ENCODE measurements around the gene AFG1L. TPM values are rescaled to one million over a fixed set of nuclear protein-coding genes. Genes with fewer than 3 reads are reported as not detected.

The AFG1L gene
- total RNA-seq, 1 experiment from 2014 or later, result 8.2 TPM

DNA sequence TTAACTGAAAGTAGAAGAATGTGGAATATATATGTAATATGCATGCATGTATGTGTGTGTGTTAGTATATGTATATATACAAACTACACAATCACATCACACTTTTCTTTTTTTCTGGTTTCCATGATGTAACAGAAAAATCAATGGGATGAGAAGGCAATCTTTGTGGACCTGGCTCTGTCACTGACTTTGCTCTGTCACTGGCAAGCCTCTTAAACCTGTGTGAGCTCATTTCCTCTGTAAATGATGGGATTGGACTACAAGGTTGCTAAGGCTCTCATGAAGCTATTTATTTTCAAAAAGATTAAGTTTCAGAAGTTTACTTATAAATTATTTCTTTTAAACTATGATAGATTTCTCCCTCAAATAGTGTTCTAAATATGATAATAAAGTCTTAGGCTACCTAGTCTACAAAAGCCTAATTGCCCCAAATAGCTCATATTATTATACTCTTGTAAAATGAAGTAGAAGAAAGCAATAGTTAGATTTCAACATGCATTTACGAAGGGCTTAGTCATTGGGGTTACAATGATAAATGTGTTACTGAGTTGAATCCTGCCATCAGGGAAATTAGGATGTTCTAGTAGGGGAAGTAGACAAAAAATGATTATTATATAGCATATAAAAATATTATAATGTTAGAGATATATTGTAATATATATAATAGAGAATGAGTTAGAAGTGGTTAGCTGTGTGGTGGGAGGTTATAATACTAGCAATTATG lies 129.3 kb downstream of the AFG1L start:
- Mint-ChIP-seq H3K4me1 (ENCODE audit: insufficient read depth, unreplicated experiment) (no peaks in the 10 kb centered on the region), H3K9me3 (ENCODE audit: unreplicated experiment) (no peaks in the 10 kb centered on the region), H3K4me3 (ENCODE audit: unreplicated experiment) (no peak overlapping the region), H3K27ac (ENCODE audit: low read depth, unreplicated experiment) (no peak overlapping the region), H3K27me3 (ENCODE audit: insufficient read depth, unreplicated experiment) (no peaks in the 10 kb centered on the region), H3K36me3 (ENCODE audit: insufficient read depth, unreplicated experiment) (no peaks in the 10 kb centered on the region)
- CTCF ChIA-PET, result interaction anchor here (0.6 kb wide), 1 partner anchor 21 kb away, joined by 3 read pairs; no protein-coding TSS in a partner anchor
- DNase-seq (ENCODE audit: unreplicated experiment), result no peak
- POLR2A ChIA-PET, result interaction anchor here (0.7 kb wide), 1 partner anchor 260 kb away, joined by 3 read pairs; no protein-coding TSS in a partner anchor
- BruUV-seq (replicated peaks), result no TSS peak
- intact Hi-C loops (cut with micrococcal nuclease), result no loop called here
- TF ChIP-seq, protein P1, sequence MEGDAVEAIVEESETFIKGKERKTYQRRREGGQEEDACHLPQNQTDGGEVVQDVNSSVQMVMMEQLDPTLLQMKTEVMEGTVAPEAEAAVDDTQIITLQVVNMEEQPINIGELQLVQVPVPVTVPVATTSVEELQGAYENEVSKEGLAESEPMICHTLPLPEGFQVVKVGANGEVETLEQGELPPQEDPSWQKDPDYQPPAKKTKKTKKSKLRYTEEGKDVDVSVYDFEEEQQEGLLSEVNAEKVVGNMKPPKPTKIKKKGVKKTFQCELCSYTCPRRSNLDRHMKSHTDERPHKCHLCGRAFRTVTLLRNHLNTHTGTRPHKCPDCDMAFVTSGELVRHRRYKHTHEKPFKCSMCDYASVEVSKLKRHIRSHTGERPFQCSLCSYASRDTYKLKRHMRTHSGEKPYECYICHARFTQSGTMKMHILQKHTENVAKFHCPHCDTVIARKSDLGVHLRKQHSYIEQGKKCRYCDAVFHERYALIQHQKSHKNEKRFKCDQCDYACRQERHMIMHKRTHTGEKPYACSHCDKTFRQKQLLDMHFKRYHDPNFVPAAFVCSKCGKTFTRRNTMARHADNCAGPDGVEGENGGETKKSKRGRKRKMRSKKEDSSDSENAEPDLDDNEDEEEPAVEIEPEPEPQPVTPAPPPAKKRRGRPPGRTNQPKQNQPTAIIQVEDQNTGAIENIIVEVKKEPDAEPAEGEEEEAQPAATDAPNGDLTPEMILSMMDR (IDR thresholded peaks at IDR 0.05; ENCODE audit: unreplicated experiment), result no peak

DNA sequence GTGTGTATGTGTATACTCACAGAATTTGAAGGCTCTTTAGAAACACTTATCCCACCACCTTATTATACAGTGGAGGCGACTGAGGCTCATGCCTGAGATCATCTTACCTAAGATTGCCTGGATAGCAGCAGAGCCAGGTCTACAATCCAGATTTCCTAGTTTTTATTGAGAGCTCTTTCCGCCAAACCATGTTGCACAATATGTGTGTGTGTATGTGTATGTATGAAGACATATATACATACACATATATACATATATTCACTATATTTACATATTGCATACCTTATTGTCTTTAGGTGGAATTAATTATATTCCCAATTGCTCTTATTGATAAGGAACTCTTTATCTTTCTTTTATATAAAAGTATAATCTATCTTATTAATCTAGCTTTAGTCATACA lies 130.6 kb downstream of the AFG1L start:
- no peak for DNase-seq (ENCODE audit: unreplicated experiment)
- ChIA-PET POLR2A (interaction anchor here (0.6 kb wide), 1 partner anchor 577 kb away, joined by 3 read pairs; no protein-coding TSS in a partner anchor), CTCF (no interaction called here)
- BruUV-seq (replicated peaks), result no TSS peak
- H3K36me3 Mint-ChIP-seq (ENCODE audit: insufficient read depth, unreplicated experiment), result no peaks in the 10 kb centered on the region
- TF ChIP-seq, protein P1 (IDR thresholded peaks at IDR 0.05; ENCODE audit: unreplicated experiment), result no peak
- no peak overlapping the region for H3K4me3 Mint-ChIP-seq (ENCODE audit: unreplicated experiment)
- H3K9me3 Mint-ChIP-seq (ENCODE audit: unreplicated experiment), result no peaks in the 10 kb centered on the region
- no peaks in the 10 kb centered on the region for H3K4me1 Mint-ChIP-seq (ENCODE audit: insufficient read depth, unreplicated experiment)
- no peak overlapping the region for H3K27ac Mint-ChIP-seq (ENCODE audit: low read depth, unreplicated experiment)
- no peaks in the 10 kb centered on the region for H3K27me3 Mint-ChIP-seq (ENCODE audit: insufficient read depth, unreplicated experiment)
- intact Hi-C loops (cut with micrococcal nuclease), result no loop called here

DNA sequence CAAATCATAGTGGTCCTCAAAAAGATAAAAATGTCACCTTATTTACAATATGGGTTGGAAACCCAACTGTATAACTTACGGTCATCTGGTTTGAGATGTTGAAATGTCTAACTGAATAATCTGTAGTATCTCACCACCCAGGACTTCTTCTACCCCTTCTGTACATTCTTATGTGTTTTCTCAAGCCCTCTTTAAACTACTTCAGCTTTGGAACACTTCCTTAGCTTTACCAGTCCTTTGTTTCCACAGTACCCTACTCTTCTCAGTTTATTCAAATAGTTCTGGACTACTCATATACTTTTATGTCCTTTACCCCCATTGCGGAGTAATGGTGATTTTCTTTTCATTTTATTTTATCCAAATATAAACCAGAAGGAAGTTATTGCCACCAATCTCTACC lies 137.3 kb downstream of the AFG1L start:
- H3K4me3 Mint-ChIP-seq (ENCODE audit: unreplicated experiment), result no peak overlapping the region
- TF ChIP-seq, protein P1 (IDR thresholded peaks at IDR 0.05; ENCODE audit: unreplicated experiment), result no peak
- H3K27me3 Mint-ChIP-seq (ENCODE audit: insufficient read depth, unreplicated experiment), result no peaks in the 10 kb centered on the region
- ChIA-PET POLR2A (no interaction called here), CTCF (interaction anchor here (1.2 kb wide), 1 partner anchor 60 kb away, joined by 5 read pairs; no protein-coding TSS in a partner anchor)
- BruUV-seq (replicated peaks), result no TSS peak
- H3K27ac Mint-ChIP-seq (ENCODE audit: low read depth, unreplicated experiment), result no peak overlapping the region
- no peak for DNase-seq (ENCODE audit: unreplicated experiment)
- peaks cover 6% of the 10 kb centered on the region for H3K4me1 Mint-ChIP-seq (ENCODE audit: insufficient read depth, unreplicated experiment)
- no peaks in the 10 kb centered on the region for H3K9me3 Mint-ChIP-seq (ENCODE audit: unreplicated experiment)
- no peaks in the 10 kb centered on the region for H3K36me3 Mint-ChIP-seq (ENCODE audit: insufficient read depth, unreplicated experiment)
- intact Hi-C loops (cut with micrococcal nuclease), result no loop called here

DNA sequence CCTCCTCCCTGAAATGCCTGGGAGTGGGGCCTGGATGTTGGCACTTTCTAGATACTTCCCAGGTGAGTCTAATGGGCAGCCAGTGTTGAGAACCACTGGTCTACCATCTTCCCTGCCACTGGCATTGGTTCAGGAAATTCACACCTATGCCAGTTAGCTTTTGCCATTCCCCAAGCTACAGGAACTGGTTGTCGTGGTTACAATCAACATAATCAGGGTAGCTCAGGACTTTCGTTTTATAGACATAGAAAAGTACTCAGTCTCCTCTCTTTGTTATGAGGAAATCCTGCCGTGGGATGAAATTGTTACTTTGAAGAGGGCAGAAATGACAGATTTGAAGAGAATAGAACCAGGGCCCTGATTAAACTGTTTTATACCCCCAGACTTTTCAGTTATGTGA lies 137.9 kb downstream of the AFG1L start:
- intact Hi-C loops (cut with micrococcal nuclease), result no loop called here
- Mint-ChIP-seq H3K27me3 (ENCODE audit: insufficient read depth, unreplicated experiment) (no peaks in the 10 kb centered on the region), H3K4me1 (ENCODE audit: insufficient read depth, unreplicated experiment) (peaks cover 8% of the 10 kb centered on the region), H3K27ac (ENCODE audit: low read depth, unreplicated experiment) (no peak overlapping the region), H3K4me3 (ENCODE audit: unreplicated experiment) (no peak overlapping the region), H3K36me3 (ENCODE audit: insufficient read depth, unreplicated experiment) (no peaks in the 10 kb centered on the region), H3K9me3 (ENCODE audit: unreplicated experiment) (no peaks in the 10 kb centered on the region)
- DNase-seq (ENCODE audit: unreplicated experiment), result no peak
- ChIA-PET CTCF (interaction anchor here (1.2 kb wide), 1 partner anchor 59 kb away, joined by 5 read pairs; no protein-coding TSS in a partner anchor), POLR2A (no interaction called here)
- TF ChIP-seq, protein P1 (IDR thresholded peaks at IDR 0.05; ENCODE audit: unreplicated experiment), result no peak
- no TSS peak for BruUV-seq (replicated peaks)

Data from MCF 10A (cell line).